GM08714 (cell line): ENCODE results near the gene FGD4.
A peak's percentile ranks its signal among the peaks of the same experiment; 100 is the strongest.

Experiments
- H3K4me3 ChIP-seq: fragments of 200-500 bp; sonication (Bioruptor generic); 2 replicates; pipeline ENCODE4 v1.5.1; 2014; ENCODE audit warnings: mild to moderate bottlenecking, low read length, inconsistent platforms
- ZNF274 ChIP-seq: IDR thresholded peaks from 2 replicates; pipeline ENCODE4 v1.6.1; 2012; ENCODE audit warnings: mild to moderate bottlenecking, low read depth, low read length

FGD4 gene

DNA sequence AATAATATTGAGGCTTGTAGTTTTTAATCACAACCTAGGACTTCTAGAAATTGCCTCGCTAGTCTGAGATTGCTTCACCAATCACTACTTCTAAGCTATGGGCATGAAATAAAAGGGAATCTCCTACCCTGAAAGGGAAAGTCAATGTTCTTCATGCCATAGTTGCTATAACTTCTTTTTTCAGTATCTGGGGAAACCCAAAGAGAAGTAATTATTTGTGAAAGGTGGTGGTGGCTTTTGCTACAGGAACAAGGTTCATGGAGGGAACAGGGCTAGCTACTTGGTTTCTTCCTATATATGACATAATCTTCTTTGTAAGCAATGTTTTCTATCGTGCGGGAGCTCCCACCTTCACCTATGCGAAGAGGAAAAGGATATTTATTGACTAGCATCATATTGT is 218.2 kb downstream of the FGD4 start:
- no peak for TF ChIP-seq ZNF274
- no peak overlapping the region for H3K4me3 ChIP-seq

GRCh38 chr12:32618115-32618514 is 218.8 kb downstream of the FGD4 start:
- H3K4me3 ChIP-seq, result no peak overlapping the region
- TF ChIP-seq ZNF274, result no peak

- no peak for TF ChIP-seq ZNF274
- no peak overlapping the region for H3K4me3 ChIP-seq
Observed at GRCh38 chr12:32627976-32628375, 228.6 kb downstream of the FGD4 start.

GRCh38 chr12:32641287-32641901 is 242.0 kb downstream of the FGD4 start:
- H3K4me3 ChIP-seq, result no peak overlapping the region
- TF ChIP-seq ZNF274, result no peak

DNA sequence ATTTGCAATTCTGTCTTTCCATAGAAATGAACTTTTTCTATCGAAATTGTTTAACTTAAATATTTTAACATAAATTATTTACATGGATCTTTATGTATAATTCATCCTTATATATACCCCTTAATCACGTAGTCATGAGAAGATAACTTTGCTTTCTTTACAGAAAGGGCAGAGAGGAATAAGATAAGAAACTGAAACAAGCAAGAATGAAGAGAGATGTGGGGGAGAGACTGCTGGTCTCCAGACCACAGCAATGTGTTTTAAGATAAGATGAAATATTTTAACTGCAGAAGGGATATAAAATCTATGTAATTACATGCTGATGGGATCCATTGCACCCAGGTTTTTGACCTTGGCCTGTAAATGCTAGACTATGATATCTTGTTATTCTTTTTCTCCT is 245.1 kb downstream of the FGD4 start:
- no peak overlapping the region for H3K4me3 ChIP-seq
- no peak for TF ChIP-seq ZNF274

GRCh38 chr12:32647275-32647674 is 247.9 kb downstream of the FGD4 start:
- no peak overlapping the region for H3K4me3 ChIP-seq
- TF ChIP-seq ZNF274, result no peak

- TF ChIP-seq ZNF274, result no peak
- H3K4me3 ChIP-seq, result no peak overlapping the region
Observed at GRCh38 chr12:32650508-32650907, 251.2 kb downstream of the FGD4 start.

GRCh38 chr12:32651151-32651955 is 252.0 kb downstream of the FGD4 start:
- TF ChIP-seq ZNF274, result no peak
- H3K4me3 ChIP-seq, result no peak overlapping the region

- no peak for TF ChIP-seq ZNF274
- no peak overlapping the region for H3K4me3 ChIP-seq
Observed at GRCh38 chr12:32651956-32652210, 252.5 kb downstream of the FGD4 start.

DNA sequence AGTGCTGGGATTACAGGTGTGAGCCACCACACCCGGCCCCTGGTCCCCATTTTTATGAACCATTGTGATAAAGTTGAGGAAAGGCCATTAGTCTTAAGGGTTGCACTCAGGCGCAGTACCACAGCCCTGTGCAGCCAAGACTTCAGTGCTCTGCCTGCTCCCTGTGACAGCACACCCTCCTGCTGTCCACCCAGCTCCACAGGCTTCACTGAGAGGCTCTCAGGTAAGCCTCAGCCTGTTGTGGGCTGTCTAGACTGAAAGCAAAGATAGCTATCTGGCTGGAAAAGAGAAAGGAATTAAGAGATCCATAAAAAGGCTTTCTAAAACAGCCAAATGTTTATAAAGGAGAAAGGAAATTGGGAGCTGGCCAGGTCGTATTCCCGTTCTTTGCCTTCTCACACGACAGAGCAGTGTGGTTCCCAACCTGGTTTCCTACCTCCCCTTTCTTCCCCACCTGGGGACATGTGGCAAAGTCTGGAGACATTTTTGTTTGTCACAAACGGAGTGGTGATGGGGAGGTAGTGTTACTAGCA is 260.6 kb downstream of the FGD4 start:
- H3K4me3 ChIP-seq, result no peak overlapping the region
- TF ChIP-seq ZNF274, result no peak

- no peak for TF ChIP-seq ZNF274
Observed at GRCh38 chr12:32661706-32662105, 262.3 kb downstream of the FGD4 start.

GRCh38 chr12:32662665-32663064 is 263.3 kb downstream of the FGD4 start:
- TF ChIP-seq ZNF274, result no peak
- H3K4me3 ChIP-seq, result no peak overlapping the region

More at GRCh38 chr12:32661706-32662105, 262.3 kb downstream of the FGD4 start:
- H3K4me3 ChIP-seq, result no peak overlapping the region

DNA sequence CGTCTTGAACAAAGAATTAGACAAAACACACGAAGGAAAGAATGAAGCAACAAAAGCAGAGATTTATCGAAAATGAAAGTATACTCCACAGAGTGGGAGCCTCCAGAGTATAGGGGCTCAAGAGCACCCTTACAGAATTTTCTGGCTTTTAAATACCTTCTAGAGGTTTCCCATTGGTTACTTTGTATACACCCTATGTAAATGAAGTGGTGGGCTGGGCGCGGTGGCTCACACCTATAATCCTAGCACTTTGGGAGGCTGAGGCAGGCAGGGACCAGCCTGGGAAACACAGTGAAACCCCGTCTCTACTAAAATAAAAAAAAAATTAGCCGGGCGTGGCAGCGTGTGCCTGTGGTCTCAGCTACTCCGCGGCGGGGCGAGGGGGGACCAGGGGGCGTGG is 266.7 kb downstream of the FGD4 start:
- peak overlapping the region; percentile 4; the same call in 1 of the 2 replicates for H3K4me3 ChIP-seq
- no peak for TF ChIP-seq ZNF274

DNA sequence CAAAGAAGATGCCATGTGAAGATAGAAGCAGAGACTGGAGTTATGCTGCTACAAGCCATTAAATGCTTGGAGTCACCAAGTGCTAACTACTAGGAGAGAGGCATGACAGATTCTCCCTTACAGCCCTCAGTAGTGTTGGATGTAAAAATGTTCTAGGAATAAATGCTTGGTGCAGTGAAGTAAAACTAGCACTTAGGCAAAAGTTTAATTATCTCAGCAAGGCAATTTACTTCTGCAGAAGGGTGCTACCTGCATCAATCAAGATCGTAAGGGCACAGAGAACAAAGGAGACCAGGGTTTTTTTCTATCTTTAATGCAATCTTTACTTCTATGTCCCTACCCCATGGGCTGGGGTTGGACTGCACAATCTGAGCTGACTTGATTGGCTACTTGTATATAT is 270.2 kb downstream of the FGD4 start:
- no peak overlapping the region for H3K4me3 ChIP-seq
- TF ChIP-seq ZNF274, result no peak
